Thyroid gland (tissue), 4 donors: ENCODE measurements around the gene SH3D19. TPM values are rescaled to one million over a fixed set of nuclear protein-coding genes. Genes with fewer than 3 reads are reported as not detected.
"Not testable (repeated sequence)": the region's sequence is repeated elsewhere in the genome, so short reads cannot be mapped to it uniquely, and the experiment has no call there.

ENCODE experiments used
- DNase-seq, 2 donors: peaks; one replicate each; pipeline ENCODE4 v3.0.0-alpha.2; 2019
- H3K27ac ChIP-seq, 3 donors: fragments of 200-600 bp; sonication (generic); 1 replicate in 2 of 3; 2 replicates in 1 of 3; pipeline ENCODE4 v1.5.1; 2016 to 2019; ENCODE audit warnings: mild to moderate bottlenecking in 1 of 3, moderate library complexity in 1 of 3
- H3K27me3 ChIP-seq: fragments of 200-600 bp; sonication (generic); one replicate; pipeline ENCODE4 v1.5.1; 2019
- H3K36me3 ChIP-seq, 2 donors: fragments of 200-600 bp; sonication (generic); one replicate each; pipeline ENCODE4 v1.5.1; 2016 to 2019
- H3K4me1 ChIP-seq, 2 donors: fragments of 200-600 bp; sonication (generic); one replicate each; pipeline ENCODE4 v1.5.1; 2017 to 2019
- H3K4me3 ChIP-seq, 3 donors: fragments of 200-600 bp; sonication (generic); replicated peaks in 1 of 3; 1 replicate in 2 of 3; 2 replicates in 1 of 3; pipeline ENCODE4 v1.5.1; 2016; ENCODE audit warnings: mild to moderate bottlenecking in 1 of 3
- H3K9me3 ChIP-seq: fragments of 200-600 bp; sonication (generic); one replicate; pipeline ENCODE4 v1.5.1; 2017
- CTCF ChIP-seq, 6 experiments: fragments of 200-600 bp in 3 of 6; fragments of 450-650 bp in 3 of 6; sonication (generic) in 3 of 6; IDR thresholded peaks; one replicate each; pipeline ENCODE4 v1.5.1; 2016 to 2019; ENCODE audit warnings: antibody characterized with exemption in 6 of 6, mild to moderate bottlenecking in 2 of 6, inconsistent platforms in 1 of 6, moderate library complexity in 1 of 6
- POLR2A ChIP-seq, 2 donors: fragments of 450-650 bp; IDR thresholded peaks; one replicate each; pipeline ENCODE4 v1.6.1; 2017; ENCODE audit warnings: antibody characterized with exemption in 2 of 2, mild to moderate bottlenecking in 2 of 2, moderate library complexity in 1 of 2
- WGBS, 2 donors: methylation state at CpG; one replicate each; pipeline ENCODE4 v1.1.5; 2017; 5-methylcytosine and 5-hydroxymethylcytosine counted together
- intact Hi-C: fragments of 100-400 bp; cut with DNase I; formaldehyde crosslinking; loops from one replicate; pipeline ENCODE4 v1.15.1; 2023
- total RNA-seq, 4 donors: library from RNA; depleted of rRNA; stranded (reverse); fragments of >200 nt; gene quantifications; one replicate each; pipeline ENCODE4 v1.2.3, GENCODE V29; 2016

The SH3D19 gene
- total RNA-seq, 4 donors from 2014 or later: 82.0 to 143 (median 113) TPM

GRCh38 chr4:151323667-151324066 lies 1.7 kb downstream of the SH3D19 start:
- H3K4me3 ChIP-seq: peak overlapping the region in 2 of 3 donors; percentile 54 to 57
- intact Hi-C loops: no loop called here
- H3K9me3 ChIP-seq: no peaks in the 10 kb centered on the region
- DNase-seq: no peak
- TF ChIP-seq CTCF (IDR thresholded peaks at IDR 0.05) (no peak), POLR2A (IDR thresholded peaks at IDR 0.05) (no peak)
- H3K4me1 ChIP-seq: peaks cover 25 to 32% of the 10 kb centered on the region in 2 donors
- no peaks in the 10 kb centered on the region for H3K36me3 ChIP-seq
- 89 to 94% methylated on average over 1 of the region's 1 CpG for WGBS, 2 donors
- peak overlapping the region; percentile 77 to 88 (median 81) for H3K27ac ChIP-seq
- no peaks in the 10 kb centered on the region for H3K27me3 ChIP-seq

- peaks cover 25 to 32% of the 10 kb centered on the region in 2 donors for H3K4me1 ChIP-seq
- intact Hi-C loops: no loop called here
- no peaks in the 10 kb centered on the region for H3K27me3 ChIP-seq
Measured at GRCh38 chr4:151322570-151322969, 2.8 kb downstream of the SH3D19 start.

GRCh38 chr4:151322161-151322560 lies 3.2 kb downstream of the SH3D19 start:
- H3K27me3 ChIP-seq, H3K9me3 ChIP-seq, intact Hi-C loops, H3K36me3 ChIP-seq, H3K4me3 ChIP-seq: not testable (repeated sequence)
- Histone ChIP-seq H3K4me1 (peaks cover 25 to 32% of the 10 kb centered on the region in 2 donors), H3K27ac (peak overlapping the region; percentile 77 to 88 (median 81))
- 29 to 46% methylated on average over 4 of the region's 4 CpGs for WGBS, 2 donors
- DNase-seq: peak; percentile 86 to 87

More at GRCh38 chr4:151322570-151322969, 2.8 kb downstream of the SH3D19 start:
- H3K36me3 ChIP-seq: no peaks in the 10 kb centered on the region
- TF ChIP-seq CTCF (IDR thresholded peaks at IDR 0.05) (no peak), POLR2A (IDR thresholded peaks at IDR 0.05) (no peak)
- H3K27ac ChIP-seq: peak overlapping the region; percentile 77 to 88 (median 81)
- H3K4me3 ChIP-seq: no peak overlapping the region
- peak; percentile 19 to 28 for DNase-seq
- H3K9me3 ChIP-seq: no peaks in the 10 kb centered on the region

GRCh38 chr4:151321586-151321985 lies 3.8 kb downstream of the SH3D19 start:
- intact Hi-C loops: no loop called here
- Histone ChIP-seq H3K27me3 (no peaks in the 10 kb centered on the region), H3K27ac (peak overlapping the region; percentile 26 to 81 (median 65)), H3K36me3 (no peaks in the 10 kb centered on the region), H3K4me1 (peaks cover 23 to 34% of the 10 kb centered on the region in 2 donors), H3K9me3 (no peaks in the 10 kb centered on the region), H3K4me3 (no peak overlapping the region)
- 84 to 87% methylated on average over 1 of the region's 1 CpG for WGBS, 2 donors
- TF ChIP-seq POLR2A (IDR thresholded peaks at IDR 0.05): no peak
- TF ChIP-seq CTCF (IDR thresholded peaks at IDR 0.05): no peak
- DNase-seq: no peak

- DNase-seq: no peak
- Histone ChIP-seq H3K27me3 (no peaks in the 10 kb centered on the region), H3K4me1 (peaks cover 28 to 44% of the 10 kb centered on the region in 2 donors), H3K4me3 (no peak overlapping the region), H3K27ac (no peak overlapping the region), H3K9me3 (no peaks in the 10 kb centered on the region), H3K36me3 (no peaks in the 10 kb centered on the region)
- 100% methylated on average over 1 of the region's 1 CpG for WGBS, 2 donors
- intact Hi-C loops: no loop called here
- no peak for TF ChIP-seq CTCF (IDR thresholded peaks at IDR 0.05)
- TF ChIP-seq POLR2A (IDR thresholded peaks at IDR 0.05): no peak
Measured at GRCh38 chr4:151319490-151319889, 5.9 kb downstream of the SH3D19 start.
